CD14-positive monocyte (primary cell): ENCODE data around the gene CYLD. TPM values are rescaled to one million over a fixed set of nuclear protein-coding genes. Genes with fewer than 3 reads are reported as not detected.

ENCODE experiments used
- DNase-seq, 3 donors: peaks; one replicate each; pipeline ENCODE4 v3.0.0-alpha.2; 2011 to 2022
- H2AFZ ChIP-seq: 2 replicates; pipeline ENCODE4 v1.6.0; 2012; ENCODE audit warnings: mild to moderate bottlenecking, low read depth, low read length, inconsistent platforms; ENCODE audit not compliant: insufficient read depth, poor library complexity, severe bottlenecking
- H3K27ac ChIP-seq, 2 donors: 1 replicate in 1 of 2; 2 replicates in 1 of 2; pipeline ENCODE4 v1.5.1; 2012 to 2013; ENCODE audit warnings: low read length in 2 of 2, control low read depth in 1 of 2, inconsistent platforms in 1 of 2, low read depth in 1 of 2, mild to moderate bottlenecking in 1 of 2
- H3K27me3 ChIP-seq, 2 donors: one replicate each; pipeline versions ENCODE4 v1.6.0 to v1.6.1; 2011 to 2013; ENCODE audit warnings: low read length in 2 of 2; ENCODE audit not compliant: control insufficient read depth in 2 of 2, insufficient read depth in 2 of 2
- H3K36me3 ChIP-seq, 2 donors: replicated peaks in 1 of 2; 1 replicate in 1 of 2; 2 replicates in 1 of 2; pipeline versions ENCODE4 v1.5.1 to v1.6.1; 2012 to 2013; ENCODE audit warnings: low read length in 2 of 2, control low read depth in 1 of 2, inconsistent platforms in 1 of 2, mild to moderate bottlenecking in 1 of 2; ENCODE audit not compliant: insufficient read depth in 2 of 2, control insufficient read depth in 1 of 2
- H3K4me1 ChIP-seq, 2 donors: 1 replicate in 1 of 2; 2 replicates in 1 of 2; pipeline versions ENCODE4 v1.5.1 to v1.6.1; 2012 to 2013; ENCODE audit warnings: low read length in 2 of 2, control low read depth in 1 of 2, inconsistent platforms in 1 of 2, mild to moderate bottlenecking in 1 of 2, moderate library complexity in 1 of 2; ENCODE audit not compliant: insufficient read depth in 2 of 2, control insufficient read depth in 1 of 2
- H3K4me2 ChIP-seq: replicated peaks from 2 replicates; pipeline ENCODE3; 2012; ENCODE audit warnings: low read length, moderate library complexity, mild to moderate bottlenecking; ENCODE audit not compliant: poor library complexity, severe bottlenecking; ENCODE audit errors: extremely low read depth
- H3K4me3 ChIP-seq, 3 experiments: fragments of 200-600 bp in 1 of 3; sonication (generic) in 1 of 3; replicated peaks in 1 of 3; 1 replicate in 2 of 3; 2 replicates in 1 of 3; pipeline ENCODE4 v1.5.1; 2011 to 2013; ENCODE audit warnings: low read length in 3 of 3, mild to moderate bottlenecking in 3 of 3, control low read depth in 2 of 3, low read depth in 2 of 3, inconsistent platforms in 1 of 3, moderate library complexity in 1 of 3
- H3K79me2 ChIP-seq: 2 replicates; pipeline ENCODE4 v1.6.0; 2012; ENCODE audit warnings: mild to moderate bottlenecking, control low read depth, inconsistent platforms, low read length, moderate library complexity; ENCODE audit not compliant: insufficient read depth
- H3K9ac ChIP-seq: 2 replicates; pipeline ENCODE4 v1.6.0; 2017; ENCODE audit warnings: low read length, mild to moderate bottlenecking; ENCODE audit not compliant: insufficient read depth, poor library complexity, severe bottlenecking
- H3K9me3 ChIP-seq, 2 donors: replicated peaks in 1 of 2; 1 replicate in 1 of 2; 2 replicates in 1 of 2; pipeline versions ENCODE4 v1.5.1 to v1.6.1; 2012 to 2013; ENCODE audit warnings: low read length in 2 of 2, control low read depth in 1 of 2; ENCODE audit not compliant: control insufficient read depth in 1 of 2, insufficient read depth in 1 of 2
- H4K20me1 ChIP-seq: 2 replicates; pipeline ENCODE4 v1.6.0; 2012; ENCODE audit warnings: mild to moderate bottlenecking, low read length, control low read depth, moderate library complexity; ENCODE audit not compliant: insufficient read depth
- H3K27ac Mint-ChIP-seq, 7 donors: one replicate each; pipeline ENCODE4 v1.8.0; 2020; ENCODE audit warnings: mild to moderate bottlenecking in 7 of 7, mixed read lengths in 7 of 7, moderate library complexity in 6 of 7, inconsistent platforms in 2 of 7
- H3K27me3 Mint-ChIP-seq, 3 donors: one replicate each; pipeline ENCODE4 v1.8.0; 2021 to 2022; ENCODE audit warnings: low read depth in 3 of 3, mild to moderate bottlenecking in 3 of 3, mixed read lengths in 3 of 3, moderate library complexity in 3 of 3, inconsistent platforms in 1 of 3
- H3K36me3 Mint-ChIP-seq, 2 donors: one replicate each; pipeline ENCODE4 v1.8.0; 2020; ENCODE audit warnings: mixed read lengths in 2 of 2, inconsistent platforms in 1 of 2, mild to moderate bottlenecking in 1 of 2
- H3K4me1 Mint-ChIP-seq: one replicate; pipeline ENCODE4 v1.8.0; 2020; ENCODE audit warnings: mild to moderate bottlenecking, mixed read lengths
- H3K4me3 Mint-ChIP-seq, 2 donors: one replicate each; pipeline ENCODE4 v1.8.0; 2020; ENCODE audit warnings: mild to moderate bottlenecking in 2 of 2, mixed read lengths in 2 of 2, moderate library complexity in 1 of 2
- H3K9me3 Mint-ChIP-seq, 7 donors: one replicate each; pipeline ENCODE4 v1.8.0; 2020 to 2022; ENCODE audit warnings: mixed read lengths in 7 of 7, mild to moderate bottlenecking in 6 of 7, moderate library complexity in 6 of 7, inconsistent platforms in 2 of 7
- CTCF ChIP-seq: fragments of 200-600 bp; IDR thresholded peaks from one replicate; pipeline ENCODE4 v1.8.0; 2022; ENCODE audit warnings: antibody characterized with exemption, mild to moderate bottlenecking
- WGBS: methylation state at CpG from one replicate; pipeline ENCODE4 v1.1.5; 2013; ENCODE audit warnings: missing lambda C conversion rate; ENCODE audit not compliant: insufficient coverage; 5-methylcytosine and 5-hydroxymethylcytosine counted together
- intact Hi-C, 2 donors: fragments of 100-400 bp; cut with micrococcal nuclease; formaldehyde crosslinking; loops; one replicate each; pipeline versions ENCODE4 v1.15.0 to v1.15.1; 2023
- polyA plus RNA-seq, 3 donors: library from polyadenylated mRNA; depleted of rRNA in 1 of 3; unstranded in 2 of 3; stranded (reverse) in 1 of 3; fragments of 300-500 nt in 2 of 3; fragments of >200 nt in 1 of 3; fragmentation: Illumina TruSeq in 2 of 3; gene quantifications; 1 replicate in 2 of 3; 2 replicates in 1 of 3; pipeline ENCODE4 v1.2.3, GENCODE V29; 2012 to 2021

CYLD gene
- polyA plus RNA-seq, 3 donors, result 32.1 to 57.9 (median 35.9) TPM

DNA sequence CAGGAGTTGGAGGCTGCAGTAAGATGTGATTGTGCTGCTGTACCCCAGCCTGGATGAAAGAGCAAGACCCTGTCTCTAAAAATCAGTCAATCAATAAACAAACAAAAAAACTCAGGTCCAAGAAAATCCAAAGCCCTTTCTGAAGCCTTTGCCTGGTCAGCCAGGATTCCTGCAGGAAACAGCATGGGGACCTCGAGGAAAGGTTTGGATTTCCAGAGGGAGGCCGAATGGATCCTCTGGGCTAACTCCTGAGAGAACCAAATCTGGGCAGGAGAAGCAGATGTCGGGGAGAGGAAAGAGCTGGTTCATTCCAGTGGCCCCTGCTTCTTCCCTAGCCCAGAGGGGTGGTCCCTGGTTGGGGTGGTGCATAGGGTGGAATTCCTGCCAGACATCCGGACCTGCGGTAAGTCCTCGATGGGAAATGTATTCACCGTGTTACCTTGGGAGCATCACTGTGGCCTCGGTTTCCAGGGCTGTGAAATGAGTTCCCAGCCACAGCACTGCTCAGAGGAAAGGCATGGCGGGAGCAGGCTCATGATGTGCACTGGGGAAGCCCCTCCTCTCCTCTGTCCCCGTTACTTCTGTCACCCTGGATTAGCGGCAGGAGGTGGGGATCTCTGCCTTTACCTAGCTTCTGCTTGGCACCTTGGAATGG lies 75.1 kb downstream of the CYLD start:
- H2AFZ ChIP-seq, result no peak overlapping the region
- no peaks in the 10 kb centered on the region for H4K20me1 ChIP-seq
- H3K79me2 ChIP-seq, result no peaks in the 10 kb centered on the region
- intact Hi-C loops, result no loop called here
- no peak overlapping the region for H3K9ac ChIP-seq
- no peaks in the 10 kb centered on the region for H3K9me3 ChIP-seq
- no peak overlapping the region for H3K4me3 Mint-ChIP-seq
- no peak overlapping the region for H3K4me2 ChIP-seq
- H3K4me1 Mint-ChIP-seq, result no peaks in the 10 kb centered on the region
- H3K9me3 Mint-ChIP-seq, result peaks cover 0 to 3% (median 0%) of the 10 kb centered on the region in 7 donors
- no peaks in the 10 kb centered on the region for H3K4me1 ChIP-seq
- DNase-seq, result no peak
- peak overlapping the region in 1 of 7 donors; percentile 19 for H3K27ac Mint-ChIP-seq
- 92% methylated on average over 8 of the region's 11 CpGs for WGBS
- TF ChIP-seq CTCF, result no peak
- no peak overlapping the region for H3K4me3 ChIP-seq
- H3K27ac ChIP-seq, result no peak overlapping the region
- H3K27me3 ChIP-seq, result no peaks in the 10 kb centered on the region
- no peaks in the 10 kb centered on the region for H3K36me3 ChIP-seq
- H3K27me3 Mint-ChIP-seq, result peaks cover 3 to 15% (median 6%) of the 10 kb centered on the region in 3 donors
- no peaks in the 10 kb centered on the region for H3K36me3 Mint-ChIP-seq

DNA sequence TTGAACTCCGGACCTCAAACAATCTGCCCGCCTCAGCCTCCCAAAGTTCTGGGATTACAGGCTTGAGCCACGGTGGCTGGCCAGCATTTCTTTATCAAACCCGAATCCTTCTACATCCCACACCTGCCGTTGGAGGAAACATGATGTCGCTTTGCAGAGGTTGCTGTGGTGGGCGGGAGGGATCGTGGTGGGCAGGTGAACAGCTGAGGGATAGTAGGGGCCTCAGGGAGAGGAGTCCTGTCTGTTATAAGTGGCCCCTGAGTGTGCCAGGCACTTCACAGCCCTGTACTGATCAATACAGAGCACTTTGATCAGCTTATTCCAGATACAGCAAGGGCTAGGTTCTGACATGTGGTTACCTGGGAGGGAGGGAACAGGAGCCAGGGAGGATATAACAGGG lies 76.5 kb downstream of the CYLD start:
- no peaks in the 10 kb centered on the region for H3K79me2 ChIP-seq
- H3K27ac ChIP-seq, result no peak overlapping the region
- TF ChIP-seq CTCF, result no peak
- H4K20me1 ChIP-seq, result no peaks in the 10 kb centered on the region
- no peak overlapping the region for H3K4me3 Mint-ChIP-seq
- no peaks in the 10 kb centered on the region for H3K4me1 ChIP-seq
- intact Hi-C loops, result no loop called here
- no peak overlapping the region for H3K4me3 ChIP-seq
- no peaks in the 10 kb centered on the region for H3K36me3 Mint-ChIP-seq
- no peak for DNase-seq
- no peaks in the 10 kb centered on the region for H3K4me1 Mint-ChIP-seq
- no peak overlapping the region for H3K9ac ChIP-seq
- no peaks in the 10 kb centered on the region for H3K27me3 ChIP-seq
- no peaks in the 10 kb centered on the region for H3K9me3 ChIP-seq
- H3K4me2 ChIP-seq, result no peak overlapping the region
- H3K27ac Mint-ChIP-seq, result no peak overlapping the region
- no peaks in the 10 kb centered on the region for H3K36me3 ChIP-seq
- no peak overlapping the region for H2AFZ ChIP-seq
- peaks cover 3 to 15% (median 10%) of the 10 kb centered on the region in 3 donors for H3K27me3 Mint-ChIP-seq
- WGBS, result 97% methylated on average over 5 of the region's 8 CpGs
- peaks cover 0 to 3% (median 0%) of the 10 kb centered on the region in 7 donors for H3K9me3 Mint-ChIP-seq
